HG03521 (cell line): ENCODE measurements around the gene NR0B2.
"Not testable (repeated sequence)": the region's sequence is repeated elsewhere in the genome, so short reads cannot be mapped to it uniquely, and the experiment has no call there.

Source experiments
- ATAC-seq: cut with Tn5 transposase; IDR thresholded peaks from one replicate; pipeline ENCODE4 v1.9.1; 2021; ENCODE audit warnings: mild to moderate bottlenecking, moderate library complexity; ENCODE audit not compliant: unreplicated experiment

The NR0B2 gene

GRCh38 chr1:26894263-26894662 is 19.5 kb downstream of the NR0B2 start:
- no peak for ATAC-seq

- peak; percentile 26 for ATAC-seq
These were observed 23.3 kb downstream of the NR0B2 start for GRCh38 chr1:26890467-26890796.

- ATAC-seq = peak; percentile 86
These were observed 24.0 kb downstream of the NR0B2 start, which contains the start of gene GPN2 for GRCh38 chr1:26889551-26890466. Gene GPN2 (minus strand): TSS chr1:26890283. CDS start chr1:26890096, 187 bp downstream.

GRCh38 chr1:26888231-26888630 is 25.5 kb downstream of the NR0B2 start:
- ATAC-seq = no peak

GRCh38 chr1:26887125-26887524 is 26.6 kb downstream of the NR0B2 start:
- no peak for ATAC-seq

- ATAC-seq = no peak
These were observed 30.9 kb downstream of the NR0B2 start for GRCh38 chr1:26882696-26883463.

GRCh38 chr1:26881611-26882010 is 32.2 kb downstream of the NR0B2 start:
- not testable (repeated sequence) for ATAC-seq

- no peak for ATAC-seq
These were observed 34.0 kb downstream of the NR0B2 start for GRCh38 chr1:26879793-26880192.

GRCh38 chr1:26877326-26877725 is 36.4 kb downstream of the NR0B2 start:
- ATAC-seq = no peak

GRCh38 chr1:26874896-26875295 is 38.9 kb downstream of the NR0B2 start:
- no peak for ATAC-seq

GRCh38 chr1:26873097-26873496 is 40.7 kb downstream of the NR0B2 start:
- not testable (repeated sequence) for ATAC-seq

- ATAC-seq = peak; percentile 92
These were observed 48.9 kb downstream of the NR0B2 start for GRCh38 chr1:26864610-26865480.

- ATAC-seq = no peak
These were observed 50.1 kb downstream of the NR0B2 start for GRCh38 chr1:26863685-26864077.

GRCh38 chr1:26862781-26863684 is 50.7 kb downstream of the NR0B2 start, which contains the start of gene SFN:
Gene SFN (plus strand): TSS chr1:26863149. CDS start chr1:26863213, 64 bp downstream.
- ATAC-seq = no peak

- ATAC-seq = no peak
These were observed 51.8 kb downstream of the NR0B2 start for GRCh38 chr1:26861889-26862378.
